OCI-LY1 (cell line): ENCODE measurements around the gene PTMS.

Experiments
- EZH2 ChIP-seq: fragments of 200-600 bp; sonication (generic), shearing (Covaris generic); IDR thresholded peaks from 2 replicates; pipeline ENCODE4 v1.8.0; 2017; ENCODE audit warnings: borderline replicate concordance, mixed run types, mild to moderate bottlenecking, antibody characterized with exemption, low read length, moderate library complexity, mixed read lengths
- TF ChIP-seq, protein P1 (sequence below): fragments of 200-600 bp; sonication (generic), shearing (Covaris generic); IDR thresholded peaks from 2 replicates; pipeline ENCODE4 v1.5.1; 2017; ENCODE audit warnings: mild to moderate bottlenecking, antibody characterized with exemption, low read length, moderate library complexity, mixed read lengths

- TF ChIP-seq, protein P1, sequence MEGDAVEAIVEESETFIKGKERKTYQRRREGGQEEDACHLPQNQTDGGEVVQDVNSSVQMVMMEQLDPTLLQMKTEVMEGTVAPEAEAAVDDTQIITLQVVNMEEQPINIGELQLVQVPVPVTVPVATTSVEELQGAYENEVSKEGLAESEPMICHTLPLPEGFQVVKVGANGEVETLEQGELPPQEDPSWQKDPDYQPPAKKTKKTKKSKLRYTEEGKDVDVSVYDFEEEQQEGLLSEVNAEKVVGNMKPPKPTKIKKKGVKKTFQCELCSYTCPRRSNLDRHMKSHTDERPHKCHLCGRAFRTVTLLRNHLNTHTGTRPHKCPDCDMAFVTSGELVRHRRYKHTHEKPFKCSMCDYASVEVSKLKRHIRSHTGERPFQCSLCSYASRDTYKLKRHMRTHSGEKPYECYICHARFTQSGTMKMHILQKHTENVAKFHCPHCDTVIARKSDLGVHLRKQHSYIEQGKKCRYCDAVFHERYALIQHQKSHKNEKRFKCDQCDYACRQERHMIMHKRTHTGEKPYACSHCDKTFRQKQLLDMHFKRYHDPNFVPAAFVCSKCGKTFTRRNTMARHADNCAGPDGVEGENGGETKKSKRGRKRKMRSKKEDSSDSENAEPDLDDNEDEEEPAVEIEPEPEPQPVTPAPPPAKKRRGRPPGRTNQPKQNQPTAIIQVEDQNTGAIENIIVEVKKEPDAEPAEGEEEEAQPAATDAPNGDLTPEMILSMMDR, result no peak
- TF ChIP-seq EZH2, result no peak
Measured at GRCh38 chr12:6763380-6763779, 2.8 kb upstream of the PTMS start.
